Body of pancreas (tissue), 4 donors: ENCODE results near the gene HSPA1B. TPM values are rescaled to one million over a fixed set of nuclear protein-coding genes. Genes with fewer than 3 reads are reported as not detected.
"Not testable (repeated sequence)": the region's sequence is repeated elsewhere in the genome, so short reads cannot be mapped to it uniquely, and the experiment has no call there.

Source experiments
- ATAC-seq: fragments of 150-250 bp; one replicate; pipeline ENCODE4 v1.9.1; 2016
- DNase-seq, 4 donors: peaks; one replicate each; pipeline ENCODE4 v3.0.0-alpha.2; 2019
- H3K27ac ChIP-seq, 4 donors: fragments of 200-600 bp; sonication (generic); 1 replicate in 3 of 4; 2 replicates in 1 of 4; pipeline versions ENCODE4 v1.5.1 to v1.6.1; 2016 to 2019; ENCODE audit warnings: mild to moderate bottlenecking in 1 of 4, mixed read lengths in 1 of 4, moderate library complexity in 1 of 4
- H3K27me3 ChIP-seq, 2 donors: fragments of 200-600 bp; sonication (generic); one replicate each; pipeline ENCODE4 v1.6.0; 2016; ENCODE audit warnings: mild to moderate bottlenecking in 1 of 2
- H3K36me3 ChIP-seq, 2 donors: fragments of 200-600 bp; sonication (generic); replicated peaks in 1 of 2; 2 replicates each; pipeline ENCODE4 v1.5.1; 2016; ENCODE audit warnings: low read depth in 2 of 2; ENCODE audit not compliant: insufficient read depth in 1 of 2
- H3K4me1 ChIP-seq: fragments of 200-600 bp; sonication (generic); one replicate; pipeline ENCODE4 v1.6.0; 2016
- H3K4me3 ChIP-seq, 2 donors: fragments of 200-600 bp; sonication (generic); 1 replicate in 1 of 2; 2 replicates in 1 of 2; pipeline ENCODE4 v1.5.1; 2016 to 2019
- H3K9me3 ChIP-seq, 3 donors: fragments of 200-600 bp; sonication (generic); 1 replicate in 2 of 3; 2 replicates in 1 of 3; pipeline ENCODE4 v1.5.1; 2016
- POLR2A ChIP-seq, 3 donors: fragments of 450-650 bp; IDR thresholded peaks; one replicate each; pipeline ENCODE4 v1.6.1; 2016; ENCODE audit warnings: antibody characterized with exemption in 3 of 3, mild to moderate bottlenecking in 2 of 3
- WGBS, 2 donors: methylation state at CpG; one replicate each; pipeline ENCODE4 v1.1.5; 2017; 5-methylcytosine and 5-hydroxymethylcytosine counted together
- intact Hi-C: fragments of 100-400 bp; cut with DNase I; formaldehyde crosslinking; loops from one replicate; pipeline ENCODE4 v1.15.1; 2023
- total RNA-seq, 2 donors: library from RNA; depleted of rRNA; stranded (reverse); fragments of >200 nt; gene quantifications; one replicate each; pipeline ENCODE4 v1.1.0, GENCODE V29; 2016
- TF ChIP-seq, protein P1 (sequence below), 7 experiments: fragments of 450-650 bp in 4 of 7; fragments of 200-600 bp in 3 of 7; sonication (generic) in 3 of 7; IDR thresholded peaks; one replicate each; pipeline ENCODE4 v1.5.1; 2016 to 2019; ENCODE audit warnings: antibody characterized with exemption in 7 of 7

HSPA1B gene
- total RNA-seq, 2 donors from 2014 or later: 87.0 to 131 TPM

DNA sequence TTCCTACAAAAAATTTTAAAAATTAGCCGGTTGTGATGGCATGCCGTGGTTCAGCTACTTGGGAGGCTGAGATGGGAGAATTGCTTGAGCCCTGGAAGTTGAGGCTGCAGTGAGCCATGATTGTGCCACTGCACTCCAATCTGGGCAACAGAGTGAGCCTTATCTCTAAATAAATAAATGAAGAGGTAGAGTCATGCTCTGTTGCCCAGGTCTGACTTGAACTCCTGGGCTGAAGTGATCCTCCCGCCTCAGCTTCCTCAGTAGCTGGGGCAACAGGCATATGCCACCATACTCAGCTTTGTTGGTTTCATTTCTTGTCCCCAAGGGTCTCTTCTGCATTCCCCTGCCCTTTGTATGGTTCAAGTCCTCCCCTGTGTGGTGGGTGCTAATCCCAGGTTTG is 17.0 kb downstream of the HSPA1B start:
- no peaks in the 10 kb centered on the region for H3K9me3 ChIP-seq
- TF ChIP-seq, protein P1, sequence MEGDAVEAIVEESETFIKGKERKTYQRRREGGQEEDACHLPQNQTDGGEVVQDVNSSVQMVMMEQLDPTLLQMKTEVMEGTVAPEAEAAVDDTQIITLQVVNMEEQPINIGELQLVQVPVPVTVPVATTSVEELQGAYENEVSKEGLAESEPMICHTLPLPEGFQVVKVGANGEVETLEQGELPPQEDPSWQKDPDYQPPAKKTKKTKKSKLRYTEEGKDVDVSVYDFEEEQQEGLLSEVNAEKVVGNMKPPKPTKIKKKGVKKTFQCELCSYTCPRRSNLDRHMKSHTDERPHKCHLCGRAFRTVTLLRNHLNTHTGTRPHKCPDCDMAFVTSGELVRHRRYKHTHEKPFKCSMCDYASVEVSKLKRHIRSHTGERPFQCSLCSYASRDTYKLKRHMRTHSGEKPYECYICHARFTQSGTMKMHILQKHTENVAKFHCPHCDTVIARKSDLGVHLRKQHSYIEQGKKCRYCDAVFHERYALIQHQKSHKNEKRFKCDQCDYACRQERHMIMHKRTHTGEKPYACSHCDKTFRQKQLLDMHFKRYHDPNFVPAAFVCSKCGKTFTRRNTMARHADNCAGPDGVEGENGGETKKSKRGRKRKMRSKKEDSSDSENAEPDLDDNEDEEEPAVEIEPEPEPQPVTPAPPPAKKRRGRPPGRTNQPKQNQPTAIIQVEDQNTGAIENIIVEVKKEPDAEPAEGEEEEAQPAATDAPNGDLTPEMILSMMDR (IDR thresholded peaks at IDR 0.05): no peak
- TF ChIP-seq POLR2A (IDR thresholded peaks at IDR 0.05): no peak
- H3K27ac ChIP-seq: no peak overlapping the region
- intact Hi-C loops: no loop called here
- H3K36me3 ChIP-seq: peaks cover 6 to 8% of the 10 kb centered on the region in 2 donors
- DNase-seq (no peak), ATAC-seq (no peak)
- H3K4me3 ChIP-seq: no peak overlapping the region
- H3K4me1 ChIP-seq: no peaks in the 10 kb centered on the region
- 84 to 100% methylated on average over 3 of the region's 3 CpGs for WGBS, 2 donors
- no peaks in the 10 kb centered on the region for H3K27me3 ChIP-seq

DNA sequence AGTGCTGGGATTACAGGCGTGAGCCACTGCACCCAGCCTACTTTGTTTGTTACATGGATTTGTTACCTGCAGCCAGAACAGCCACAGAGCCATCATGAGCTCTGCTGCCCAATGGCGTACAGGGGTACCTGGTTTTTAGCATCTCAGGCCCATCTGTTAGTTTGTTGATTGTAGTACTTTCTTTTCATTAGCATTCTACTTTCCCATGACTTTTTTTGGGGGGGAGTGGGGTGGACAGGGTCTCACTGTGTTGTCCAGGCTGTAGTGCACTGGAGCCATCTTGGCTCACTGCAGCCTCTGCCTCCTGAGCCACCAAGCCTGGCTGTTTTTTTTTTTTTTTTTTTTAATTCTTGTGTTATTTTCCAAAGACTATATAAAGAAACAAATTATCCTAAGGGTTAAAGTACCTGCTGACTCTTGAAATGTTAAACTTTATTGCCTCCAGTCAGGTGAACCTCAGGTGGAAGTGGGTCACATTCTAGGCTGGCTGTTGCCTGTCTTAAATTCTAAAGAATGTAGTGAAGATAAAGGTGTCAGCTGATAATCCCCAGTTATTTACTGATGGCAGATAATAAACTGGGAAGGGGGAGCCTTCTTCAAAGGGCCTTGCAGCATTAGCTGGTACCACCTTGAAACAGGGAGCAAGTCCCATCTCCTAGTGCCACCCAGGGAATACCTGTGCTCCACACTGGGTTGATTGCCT is 19.9 kb downstream of the HSPA1B start:
- 93 to 94% methylated on average over 2 of the region's 2 CpGs for WGBS, 2 donors
- no peak overlapping the region for H3K4me3 ChIP-seq

DNA sequence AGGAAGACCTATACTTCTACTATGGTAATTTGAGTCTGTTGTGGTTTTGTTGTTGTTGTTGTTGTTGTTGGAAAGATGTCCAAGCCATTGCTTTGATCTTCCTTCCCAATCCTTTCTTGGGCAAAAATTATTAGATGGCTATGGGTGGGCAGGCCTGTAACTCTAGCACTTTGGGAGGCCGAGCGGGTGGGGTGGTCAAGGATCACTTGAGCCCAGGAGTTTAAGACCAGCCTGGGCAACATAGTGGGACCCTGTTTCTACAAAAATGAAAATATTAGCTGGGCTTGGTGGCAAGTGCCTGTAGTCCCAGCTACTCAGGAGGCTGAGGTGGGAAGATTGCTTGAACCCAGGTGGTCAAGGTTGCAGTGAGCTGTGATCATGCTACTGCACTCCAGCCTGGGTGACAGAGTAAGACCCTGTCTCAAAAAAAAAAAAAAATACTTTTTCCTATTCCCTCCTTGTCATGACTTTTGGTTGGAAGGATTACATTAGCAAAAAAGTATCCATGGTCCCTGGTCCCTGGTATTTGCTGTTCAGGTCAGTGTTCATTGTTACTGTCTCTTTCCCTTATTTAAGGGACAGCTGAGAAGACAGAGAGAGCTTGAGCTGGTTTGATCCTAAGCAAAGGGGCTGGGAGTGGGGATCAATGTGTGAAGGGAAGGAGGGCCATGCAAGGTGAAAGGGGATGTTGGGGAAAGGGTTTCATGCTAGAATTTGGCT is 23.4 kb downstream of the HSPA1B start:
- no peak for ATAC-seq
- no peak overlapping the region for H3K27ac ChIP-seq
- intact Hi-C loops: no loop called here
- H3K4me3 ChIP-seq: no peak overlapping the region
- no peaks in the 10 kb centered on the region for H3K27me3 ChIP-seq
- no peak for DNase-seq
- no peaks in the 10 kb centered on the region for H3K4me1 ChIP-seq
- H3K36me3 ChIP-seq: no peaks in the 10 kb centered on the region
- no peaks in the 10 kb centered on the region for H3K9me3 ChIP-seq
- 92 to 96% methylated on average over 2 of the region's 2 CpGs for WGBS, 2 donors
- TF ChIP-seq, protein P1 (IDR thresholded peaks at IDR 0.05): no peak
- no peak for TF ChIP-seq POLR2A (IDR thresholded peaks at IDR 0.05)

More for the DNA sequence above, 19.9 kb downstream of the HSPA1B start:
- H3K27me3 ChIP-seq: no peaks in the 10 kb centered on the region
- intact Hi-C loops: no loop called here
- no peaks in the 10 kb centered on the region for H3K36me3 ChIP-seq
- no peaks in the 10 kb centered on the region for H3K9me3 ChIP-seq
- no peak overlapping the region for H3K27ac ChIP-seq
- TF ChIP-seq, protein P1 (IDR thresholded peaks at IDR 0.05): no peak
- no peak for TF ChIP-seq POLR2A (IDR thresholded peaks at IDR 0.05)
- DNase-seq (no peak), ATAC-seq (no peak)
- H3K4me1 ChIP-seq: no peaks in the 10 kb centered on the region

DNA sequence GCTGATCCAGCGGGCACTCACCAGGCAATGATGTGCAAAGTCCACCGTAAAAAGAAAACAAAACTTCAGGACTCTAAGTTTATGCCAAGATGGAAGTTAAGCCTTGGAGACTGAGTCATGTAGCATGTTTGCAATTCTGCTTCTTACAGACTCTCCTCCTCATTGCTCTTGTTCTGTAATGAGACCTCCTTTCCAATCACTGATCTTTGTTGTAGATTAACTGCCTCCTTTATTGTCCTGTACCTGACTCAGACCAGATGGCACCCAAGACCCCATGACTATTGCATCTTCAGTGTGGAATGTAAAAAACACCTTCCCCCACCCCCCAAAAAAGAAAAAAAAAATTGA is 23.9 kb downstream of the HSPA1B start:
- no peak overlapping the region for H3K4me3 ChIP-seq
- intact Hi-C loops: no loop called here
- DNase-seq (no peak), ATAC-seq (no peak)
- no peaks in the 10 kb centered on the region for H3K27me3 ChIP-seq
- no peaks in the 10 kb centered on the region for H3K9me3 ChIP-seq
- TF ChIP-seq, protein P1 (IDR thresholded peaks at IDR 0.05): no peak
- no peak for TF ChIP-seq POLR2A (IDR thresholded peaks at IDR 0.05)
- no peaks in the 10 kb centered on the region for H3K36me3 ChIP-seq
- no peaks in the 10 kb centered on the region for H3K4me1 ChIP-seq
- no peak overlapping the region for H3K27ac ChIP-seq
- 35 to 48% methylated on average over 2 of the region's 2 CpGs for WGBS, 2 donors

DNA sequence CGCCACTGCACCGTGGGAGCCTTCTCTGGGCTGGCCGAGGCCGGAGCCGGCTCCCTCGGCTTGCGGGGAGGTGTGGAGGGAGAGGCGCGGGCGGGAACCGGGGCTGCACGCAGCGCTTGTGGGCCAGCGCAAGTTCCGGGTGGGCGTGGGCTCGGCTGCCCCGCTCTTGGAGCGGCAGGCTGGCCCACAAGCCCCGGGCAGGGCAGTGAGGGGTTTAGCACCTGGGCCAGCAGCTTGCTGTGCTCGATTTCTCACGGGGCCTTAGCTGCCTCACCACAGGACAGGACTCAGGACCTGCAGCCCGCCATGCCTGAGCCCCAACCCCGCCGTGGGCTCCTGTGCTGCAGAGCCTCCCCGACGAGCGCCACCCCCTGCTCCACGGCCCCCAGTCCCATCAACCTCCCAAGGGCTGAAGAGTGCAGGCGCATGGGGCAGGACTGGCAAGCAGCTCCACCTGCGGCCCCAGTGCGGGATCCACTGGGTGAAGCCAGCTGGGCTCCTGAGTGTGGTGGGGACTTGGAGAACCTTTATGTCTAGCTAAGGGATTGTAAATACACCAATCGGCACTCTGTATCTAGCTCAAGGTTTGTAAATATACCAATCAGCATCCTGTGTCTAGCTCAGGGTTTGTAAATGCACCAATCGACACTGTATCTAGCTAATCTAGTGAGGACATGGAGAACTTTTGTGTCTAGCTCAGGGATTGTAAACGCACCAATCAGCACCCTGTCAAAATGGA is 24.6 kb downstream of the HSPA1B start:
- 79 to 95% methylated on average over 8 to 25 of the region's 35 CpGs for WGBS, 2 donors
- H3K4me3 ChIP-seq, intact Hi-C loops, H3K27me3 ChIP-seq, ATAC-seq, DNase-seq, H3K27ac ChIP-seq, H3K4me1 ChIP-seq, H3K9me3 ChIP-seq, H3K36me3 ChIP-seq: not testable (repeated sequence)

DNA sequence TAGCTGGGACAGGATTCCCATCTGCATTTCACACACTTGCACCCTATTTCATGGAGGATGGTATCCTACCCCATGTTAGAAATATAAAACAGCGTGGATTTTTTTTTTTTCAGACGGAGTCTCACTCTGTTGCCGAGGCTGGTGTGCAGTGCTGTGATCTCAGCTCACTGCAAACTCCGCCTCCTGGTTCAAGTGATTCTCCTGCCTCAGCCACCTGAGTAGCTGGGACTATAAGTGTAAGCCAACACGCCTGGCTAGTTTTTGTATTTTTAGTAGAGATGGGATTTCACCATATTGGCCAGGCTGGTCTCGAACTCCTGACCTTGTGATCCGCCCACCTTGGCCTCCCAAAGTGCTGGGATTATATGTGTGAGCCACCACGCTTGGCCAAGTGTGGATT is 30.2 kb downstream of the HSPA1B start:
- peaks cover 11% of the 10 kb centered on the region in 2 donors for H3K36me3 ChIP-seq
- DNase-seq, H3K9me3 ChIP-seq, ATAC-seq, H3K27ac ChIP-seq, intact Hi-C loops, H3K27me3 ChIP-seq, H3K4me3 ChIP-seq, H3K4me1 ChIP-seq: not testable (repeated sequence)
- WGBS, 2 donors: 88 to 93% methylated on average over 5 to 8 of the region's 8 CpGs
